ENCODE measurements around the gene WDR48.

DNA sequence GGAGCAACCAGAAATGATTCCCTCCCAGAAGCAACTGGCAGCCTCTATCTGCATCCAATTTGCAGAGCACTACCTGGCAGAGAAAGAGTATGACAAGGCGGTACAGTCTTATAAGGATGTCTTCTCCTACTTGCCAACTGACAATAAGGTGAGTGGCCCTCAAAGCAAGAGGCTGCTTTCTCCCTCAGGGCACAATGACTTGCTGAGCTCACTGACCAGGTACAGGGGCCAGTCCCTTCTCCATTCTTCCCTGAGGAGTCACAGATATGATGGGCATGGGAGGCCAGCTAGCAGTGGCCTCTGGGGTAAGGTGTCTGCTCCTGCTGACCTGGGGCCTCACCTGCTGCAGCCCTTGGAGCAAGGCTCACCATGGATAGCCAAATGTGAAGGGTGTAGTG lies 81.3 kb downstream of the WDR48 start:
- TF ChIP-seq, protein P1, sequence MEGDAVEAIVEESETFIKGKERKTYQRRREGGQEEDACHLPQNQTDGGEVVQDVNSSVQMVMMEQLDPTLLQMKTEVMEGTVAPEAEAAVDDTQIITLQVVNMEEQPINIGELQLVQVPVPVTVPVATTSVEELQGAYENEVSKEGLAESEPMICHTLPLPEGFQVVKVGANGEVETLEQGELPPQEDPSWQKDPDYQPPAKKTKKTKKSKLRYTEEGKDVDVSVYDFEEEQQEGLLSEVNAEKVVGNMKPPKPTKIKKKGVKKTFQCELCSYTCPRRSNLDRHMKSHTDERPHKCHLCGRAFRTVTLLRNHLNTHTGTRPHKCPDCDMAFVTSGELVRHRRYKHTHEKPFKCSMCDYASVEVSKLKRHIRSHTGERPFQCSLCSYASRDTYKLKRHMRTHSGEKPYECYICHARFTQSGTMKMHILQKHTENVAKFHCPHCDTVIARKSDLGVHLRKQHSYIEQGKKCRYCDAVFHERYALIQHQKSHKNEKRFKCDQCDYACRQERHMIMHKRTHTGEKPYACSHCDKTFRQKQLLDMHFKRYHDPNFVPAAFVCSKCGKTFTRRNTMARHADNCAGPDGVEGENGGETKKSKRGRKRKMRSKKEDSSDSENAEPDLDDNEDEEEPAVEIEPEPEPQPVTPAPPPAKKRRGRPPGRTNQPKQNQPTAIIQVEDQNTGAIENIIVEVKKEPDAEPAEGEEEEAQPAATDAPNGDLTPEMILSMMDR (conservative IDR thresholded peaks at IDR 0.05; ENCODE audit: low read depth in 2 of 2): no peak
- no peak for TF ChIP-seq JUNB (IDR thresholded peaks at IDR 0.05; ENCODE audit: unreplicated experiment)
- TF ChIP-seq POLR2AphosphoS5 (IDR thresholded peaks at IDR 0.05; ENCODE audit: low read depth): no peak
- no peak for TF ChIP-seq EZH2 (IDR thresholded peaks at IDR 0.05; ENCODE audit: low read depth, unreplicated experiment)
- TF ChIP-seq EZH2phosphoT487 (IDR thresholded peaks at IDR 0.05; ENCODE audit: unreplicated experiment): no peak
- no peak for TF ChIP-seq CREB1 (CRISPR knock-in tag; IDR thresholded peaks at IDR 0.05; ENCODE audit: low read depth)
- TF ChIP-seq, protein P2, sequence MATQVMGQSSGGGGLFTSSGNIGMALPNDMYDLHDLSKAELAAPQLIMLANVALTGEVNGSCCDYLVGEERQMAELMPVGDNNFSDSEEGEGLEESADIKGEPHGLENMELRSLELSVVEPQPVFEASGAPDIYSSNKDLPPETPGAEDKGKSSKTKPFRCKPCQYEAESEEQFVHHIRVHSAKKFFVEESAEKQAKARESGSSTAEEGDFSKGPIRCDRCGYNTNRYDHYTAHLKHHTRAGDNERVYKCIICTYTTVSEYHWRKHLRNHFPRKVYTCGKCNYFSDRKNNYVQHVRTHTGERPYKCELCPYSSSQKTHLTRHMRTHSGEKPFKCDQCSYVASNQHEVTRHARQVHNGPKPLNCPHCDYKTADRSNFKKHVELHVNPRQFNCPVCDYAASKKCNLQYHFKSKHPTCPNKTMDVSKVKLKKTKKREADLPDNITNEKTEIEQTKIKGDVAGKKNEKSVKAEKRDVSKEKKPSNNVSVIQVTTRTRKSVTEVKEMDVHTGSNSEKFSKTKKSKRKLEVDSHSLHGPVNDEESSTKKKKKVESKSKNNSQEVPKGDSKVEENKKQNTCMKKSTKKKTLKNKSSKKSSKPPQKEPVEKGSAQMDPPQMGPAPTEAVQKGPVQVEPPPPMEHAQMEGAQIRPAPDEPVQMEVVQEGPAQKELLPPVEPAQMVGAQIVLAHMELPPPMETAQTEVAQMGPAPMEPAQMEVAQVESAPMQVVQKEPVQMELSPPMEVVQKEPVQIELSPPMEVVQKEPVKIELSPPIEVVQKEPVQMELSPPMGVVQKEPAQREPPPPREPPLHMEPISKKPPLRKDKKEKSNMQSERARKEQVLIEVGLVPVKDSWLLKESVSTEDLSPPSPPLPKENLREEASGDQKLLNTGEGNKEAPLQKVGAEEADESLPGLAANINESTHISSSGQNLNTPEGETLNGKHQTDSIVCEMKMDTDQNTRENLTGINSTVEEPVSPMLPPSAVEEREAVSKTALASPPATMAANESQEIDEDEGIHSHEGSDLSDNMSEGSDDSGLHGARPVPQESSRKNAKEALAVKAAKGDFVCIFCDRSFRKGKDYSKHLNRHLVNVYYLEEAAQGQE (IDR thresholded peaks at IDR 0.05; ENCODE audit: unreplicated experiment): no peak
- no peak for TF ChIP-seq ZNF331 (CRISPR knock-in tag; IDR thresholded peaks at IDR 0.05; ENCODE audit: low read depth)
- no peak for TF ChIP-seq ETS1 (IDR thresholded peaks at IDR 0.05)
- no peak for TF ChIP-seq STAT1 (IDR thresholded peaks at IDR 0.05; ENCODE audit: unreplicated experiment)

Measured in GM23338 (cell line).